ENCODE data around the gene TMOD4. TPM values are rescaled to one million over a fixed set of nuclear protein-coding genes. Genes with fewer than 3 reads are reported as not detected.
A peak's percentile ranks its signal among the peaks of the same experiment; 100 is the strongest.
"Not testable (repeated sequence)": the region's sequence is repeated elsewhere in the genome, so short reads cannot be mapped to it uniquely, and the experiment has no call there.

TMOD4 gene
- total RNA-seq, 2 experiments from 2014 or later = 1.5 to 1.9 TPM

DNA sequence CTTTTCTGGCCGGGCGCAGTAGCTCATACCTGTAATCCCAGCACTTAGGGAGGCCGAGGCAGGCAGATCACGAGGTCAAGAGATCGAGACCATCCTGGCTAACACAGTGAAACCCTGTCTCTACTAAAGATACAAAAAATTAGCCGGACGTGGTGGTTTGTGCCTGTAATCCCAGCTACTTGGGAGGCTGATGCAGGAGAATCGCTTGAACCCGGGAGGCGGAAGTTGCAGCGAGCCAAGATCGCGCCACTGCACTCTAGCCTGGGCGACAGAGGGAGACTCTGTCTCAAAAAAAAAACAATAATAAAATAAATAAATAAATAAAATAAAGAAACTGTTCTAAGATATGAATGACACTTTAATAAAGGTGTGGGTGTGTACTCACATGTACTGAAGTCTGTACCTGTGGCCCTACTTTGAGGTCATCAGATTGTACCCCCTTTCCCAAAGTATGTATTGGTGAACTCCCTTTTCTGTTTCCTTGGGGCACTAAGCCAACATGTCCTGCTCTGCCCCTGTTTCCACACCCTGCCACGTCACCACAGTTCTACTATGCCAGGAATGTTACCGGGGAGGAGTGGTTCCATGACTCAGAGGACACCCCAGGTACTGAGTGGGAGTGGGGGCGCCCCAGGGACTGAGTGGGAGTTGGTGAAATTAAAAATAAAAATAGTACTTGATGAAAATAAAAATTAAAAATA is 19.3 kb upstream of the TMOD4 start:
- Mint-ChIP-seq H3K4me1 (peaks cover 30% of the 10 kb centered on the region), H3K36me3 (ENCODE audit: low read depth) (peaks cover 18% of the 10 kb centered on the region)
- H3K4me3 Mint-ChIP-seq, DNase-seq, H3K27ac Mint-ChIP-seq, H3K9me3 Mint-ChIP-seq, H3K27me3 Mint-ChIP-seq: not testable (repeated sequence)
- ChIA-PET POLR2A (interaction anchor here (0.8 kb wide), 1 partner anchor 204 kb away, joined by 4 read pairs; the partner anchor contains the start of gene PSMB4), CTCF (interaction anchor here (0.8 to 2.5 kb wide), 5 partner anchors 57 to 180 kb away, joined by 3 to 9 read pairs (median 3); no protein-coding TSS in a partner anchor)

DNA sequence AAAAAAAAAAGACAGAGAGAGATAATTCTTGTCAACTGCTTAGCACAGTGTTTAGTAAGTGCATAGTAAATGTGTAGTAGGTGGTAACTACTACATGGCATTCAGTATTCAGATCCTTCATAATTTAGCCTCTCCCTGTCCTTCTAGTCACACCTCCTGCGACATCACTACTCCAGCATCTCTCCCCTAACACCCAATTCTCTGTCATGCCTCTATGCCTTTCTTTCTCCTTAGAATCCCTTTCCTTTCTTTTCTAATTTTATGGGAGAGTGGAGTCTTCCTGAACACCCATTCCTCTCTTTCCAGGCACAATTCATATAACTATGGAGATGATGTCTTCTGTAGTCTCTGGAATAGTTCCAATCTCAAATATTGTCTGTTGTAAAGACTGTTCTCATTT is 18.1 kb upstream of the TMOD4 start:
- POLR2A ChIA-PET = no interaction called here
- CTCF ChIA-PET = interaction anchor here (0.9 kb wide), 1 partner anchor 147 kb away, joined by 5 read pairs; no protein-coding TSS in a partner anchor
- no peak for DNase-seq
- H3K27me3 Mint-ChIP-seq = peaks cover 7% of the 10 kb centered on the region
- H3K9me3 Mint-ChIP-seq = no peaks in the 10 kb centered on the region
- no peak overlapping the region for H3K27ac Mint-ChIP-seq
- no peak overlapping the region for H3K4me3 Mint-ChIP-seq
- H3K36me3 Mint-ChIP-seq (ENCODE audit: low read depth) = peaks cover 10% of the 10 kb centered on the region
- peaks cover 35% of the 10 kb centered on the region for H3K4me1 Mint-ChIP-seq

DNA sequence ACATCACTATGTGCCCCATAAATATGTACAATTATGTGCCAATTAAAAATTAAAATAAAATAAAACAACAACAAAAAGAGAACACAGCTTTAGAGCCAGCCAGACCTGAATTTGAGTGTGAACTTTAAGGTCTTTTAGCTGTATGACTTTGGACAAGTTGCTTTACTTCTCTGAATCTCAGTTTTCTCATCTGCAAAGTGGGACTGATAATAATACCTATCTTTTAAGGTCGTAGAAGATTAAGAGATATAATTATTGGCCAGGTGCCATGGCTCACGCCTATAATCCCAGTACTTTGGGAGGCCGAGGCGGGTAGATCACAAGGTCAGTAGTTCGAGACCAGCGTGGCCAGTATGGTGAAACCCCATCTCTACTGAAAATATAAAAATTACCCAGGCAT is 17.5 kb upstream of the TMOD4 start:
- no peak overlapping the region for H3K4me3 Mint-ChIP-seq
- no peak for DNase-seq
- ChIA-PET POLR2A (no interaction called here), CTCF (interaction anchor here (0.7 kb wide), 1 partner anchor 223 kb away, joined by 3 read pairs; no protein-coding TSS in a partner anchor)
- H3K27ac Mint-ChIP-seq = no peak overlapping the region
- peaks cover 6% of the 10 kb centered on the region for H3K36me3 Mint-ChIP-seq (ENCODE audit: low read depth)
- H3K4me1 Mint-ChIP-seq = peaks cover 40% of the 10 kb centered on the region
- H3K9me3 Mint-ChIP-seq = no peaks in the 10 kb centered on the region
- H3K27me3 Mint-ChIP-seq = peaks cover 7% of the 10 kb centered on the region

DNA sequence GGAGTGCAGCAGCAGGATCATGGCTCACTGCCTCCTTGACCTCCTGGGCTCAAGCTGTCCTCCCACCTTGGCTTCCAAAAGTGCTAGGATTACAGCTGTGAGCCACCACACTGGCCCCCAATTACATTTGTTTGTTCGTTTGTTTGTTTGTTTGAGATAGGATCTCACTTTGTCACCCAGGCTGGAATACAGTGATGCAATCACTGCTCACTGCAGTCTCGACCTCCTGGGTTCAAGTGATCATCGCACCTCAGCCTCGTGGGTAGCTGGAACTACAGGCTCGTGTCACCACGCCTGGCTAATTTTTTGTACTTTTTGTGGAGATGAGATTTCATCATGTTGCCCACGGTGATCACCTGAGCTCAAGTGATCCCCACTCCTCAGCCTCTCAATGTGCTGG is 16.3 kb upstream of the TMOD4 start:
- peaks cover 4% of the 10 kb centered on the region for H3K36me3 Mint-ChIP-seq (ENCODE audit: low read depth)
- peaks cover 36% of the 10 kb centered on the region for H3K4me1 Mint-ChIP-seq
- ChIA-PET POLR2A (interaction anchor here (1.2 kb wide), 1 partner anchor 26 kb away, joined by 3 read pairs; the partner anchor contains the start of gene SCNM1), CTCF (interaction anchor here (0.8 kb wide), 1 partner anchor 35 kb away, joined by 4 read pairs; no protein-coding TSS in a partner anchor)
- DNase-seq = no peak
- no peak overlapping the region for H3K27ac Mint-ChIP-seq
- H3K9me3 Mint-ChIP-seq = no peaks in the 10 kb centered on the region
- peaks cover 7% of the 10 kb centered on the region for H3K27me3 Mint-ChIP-seq
- H3K4me3 Mint-ChIP-seq = no peak overlapping the region

DNA sequence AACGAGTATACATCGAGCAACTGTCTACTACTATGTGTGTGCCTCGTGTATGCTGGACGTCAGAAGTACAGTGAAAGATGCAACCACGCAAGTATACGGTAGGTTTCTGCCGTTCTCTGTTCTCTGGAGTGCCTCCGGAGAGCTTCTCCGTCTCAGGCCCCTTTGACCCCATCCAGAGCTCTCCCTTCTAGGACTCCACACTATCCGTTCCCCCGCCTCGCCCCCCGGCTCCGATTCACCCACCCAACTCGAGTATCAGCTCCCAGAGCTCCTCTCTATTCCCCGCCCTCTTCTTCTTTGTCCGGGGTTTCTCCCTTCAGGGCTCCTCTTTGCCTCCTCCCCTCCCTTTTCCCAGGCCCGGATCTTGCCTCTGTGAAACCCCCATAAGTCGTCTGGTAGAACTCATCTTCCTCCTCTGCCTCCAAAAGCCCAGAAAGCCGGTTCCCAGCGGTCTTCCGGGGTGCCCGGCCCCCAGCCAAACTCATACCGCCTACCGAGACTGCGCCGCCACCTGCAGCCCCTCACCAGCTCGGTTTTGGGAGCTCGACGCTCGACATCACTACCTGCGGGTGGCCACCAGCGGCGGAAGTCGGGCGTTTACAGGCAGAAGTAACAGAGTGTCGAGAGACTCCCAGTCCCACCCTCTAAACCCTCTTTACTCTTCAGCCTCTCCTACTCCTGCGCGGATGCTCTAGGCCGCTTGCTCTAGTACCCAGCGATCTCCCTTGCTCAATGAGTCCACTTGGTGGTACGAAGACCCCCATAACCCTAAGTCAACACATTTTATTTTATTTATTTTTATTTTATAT is 14.1 kb upstream of the TMOD4 start, which contains the start of gene VPS72:
Gene VPS72, minus strand, starts transcription at position 561 of the 809 bp plus-strand sequence. Its CDS starts 76 bp downstream, at position 485.
- ChIA-PET CTCF (interaction anchor here (0.6 to 2.2 kb wide), 10 partner anchors 9 to 851 kb away, joined by 3 to 9 read pairs (median 4); partner anchors contain the start of genes PIP5K1A, TMOD4 and TNFAIP8L2), POLR2A (interaction anchor here (0.6 to 3.6 kb wide), 33 partner anchors 9 to 827 kb away, joined by 3 to 37 read pairs (median 4); partner anchors contain the start of genes CDC42SE1, LYSMD1, MINDY1 and PI4KB)
- Mint-ChIP-seq H3K36me3 (ENCODE audit: low read depth) (peaks cover 16% of the 10 kb centered on the region), H3K4me3 (peak within 1 kb of the TSS; percentile 100), H3K4me1 (peaks cover 35% of the 10 kb centered on the region), H3K9me3 (no peaks in the 10 kb centered on the region), H3K27ac (peak within 1 kb of the TSS; percentile 95), H3K27me3 (peaks cover 3% of the 10 kb centered on the region)
- DNase-seq = peak; percentile 89

DNA sequence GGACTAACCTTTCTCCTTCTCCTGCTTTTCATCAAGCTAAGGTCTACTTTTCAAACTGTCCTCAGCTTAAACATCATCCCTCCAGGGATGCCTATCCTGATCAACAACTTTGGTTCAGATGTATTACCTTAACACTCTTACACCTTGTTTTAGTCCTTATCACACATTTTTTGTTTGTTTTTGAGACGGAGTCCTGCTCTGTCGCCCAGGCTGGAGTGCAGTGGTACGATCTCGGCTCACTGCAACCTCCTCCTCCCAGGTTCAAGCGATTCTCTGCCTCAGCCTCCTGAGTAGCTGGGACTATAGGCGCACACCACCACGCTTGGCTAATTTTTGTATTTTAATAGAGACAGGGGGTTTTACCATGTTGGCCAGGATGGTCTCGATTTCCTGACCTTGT is 12.9 kb upstream of the TMOD4 start:
- not testable (repeated sequence) for H3K9me3 Mint-ChIP-seq, DNase-seq, H3K27me3 Mint-ChIP-seq
- Mint-ChIP-seq H3K4me3 (peak overlapping the region; percentile 100), H3K4me1 (peaks cover 35% of the 10 kb centered on the region), H3K27ac (peak overlapping the region; percentile 2), H3K36me3 (ENCODE audit: low read depth) (peaks cover 25% of the 10 kb centered on the region)
- ChIA-PET CTCF (interaction anchor here (0.8 to 2.2 kb wide), 5 partner anchors 8 to 63 kb away, joined by 3 to 6 read pairs (median 4); partner anchors contain the start of gene PIP5K1A), POLR2A (interaction anchor here (0.8 to 3.6 kb wide), 6 partner anchors 10 to 79 kb away, joined by 3 to 37 read pairs (median 4); partner anchors contain the start of genes LYSMD1, SCNM1 and TNFAIP8L2)

DNA sequence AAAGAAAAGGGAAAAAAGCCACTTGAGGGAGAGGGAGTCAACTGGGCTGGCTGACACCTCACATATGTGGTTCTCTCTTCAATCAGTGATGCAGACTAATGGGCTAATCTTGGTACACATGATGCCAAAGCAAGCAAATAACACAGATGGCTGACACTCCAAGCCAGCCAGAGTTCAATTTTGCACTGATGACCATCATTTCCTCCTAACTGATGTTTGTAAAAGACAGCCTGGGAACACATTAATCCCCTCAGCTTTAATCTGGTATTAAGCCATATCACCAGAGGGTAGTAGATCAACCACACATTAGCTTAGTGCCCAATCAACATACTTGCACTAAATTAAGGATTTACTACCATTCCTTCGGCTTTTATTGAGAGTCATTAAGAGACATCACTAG is 11.4 kb upstream of the TMOD4 start:
- Mint-ChIP-seq H3K27me3 (no peaks in the 10 kb centered on the region), H3K4me3 (no peak overlapping the region), H3K9me3 (no peaks in the 10 kb centered on the region), H3K27ac (no peak overlapping the region), H3K36me3 (ENCODE audit: low read depth) (peaks cover 37% of the 10 kb centered on the region), H3K4me1 (peaks cover 35% of the 10 kb centered on the region)
- no peak for DNase-seq
- ChIA-PET CTCF (interaction anchor here (1.8 kb wide), 1 partner anchor 65 kb away, joined by 4 read pairs; no protein-coding TSS in a partner anchor), POLR2A (interaction anchor here (1.2 kb wide), 1 partner anchor 94 kb away, joined by 3 read pairs; no protein-coding TSS in a partner anchor)

DNA sequence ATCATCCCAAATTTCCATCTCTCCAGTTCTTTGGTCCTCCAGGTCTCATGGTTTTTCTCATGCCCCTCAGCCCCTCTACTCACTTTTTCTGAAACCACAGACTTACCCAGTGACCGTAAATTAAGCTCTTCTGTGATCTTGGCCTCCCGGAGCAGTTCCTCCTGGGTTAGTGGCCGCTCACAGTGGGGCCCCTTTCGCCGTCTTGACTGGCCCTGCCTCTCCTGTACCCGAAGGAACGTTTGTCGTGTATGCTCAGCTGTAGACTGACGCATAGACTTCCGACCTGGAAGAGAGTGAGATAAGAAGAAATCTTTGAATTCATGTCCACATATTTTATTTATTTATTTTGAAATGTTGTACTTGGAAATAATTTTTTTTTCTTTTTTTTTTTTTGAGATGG is 8.4 kb upstream of the TMOD4 start:
- Mint-ChIP-seq H3K27me3 (no peaks in the 10 kb centered on the region), H3K4me3 (no peak overlapping the region), H3K27ac (no peak overlapping the region), H3K4me1 (peaks cover 18% of the 10 kb centered on the region), H3K36me3 (ENCODE audit: low read depth) (peaks cover 49% of the 10 kb centered on the region), H3K9me3 (no peaks in the 10 kb centered on the region)
- POLR2A ChIA-PET = interaction anchor here (0.7 kb wide), 1 partner anchor 232 kb away, joined by 4 read pairs; no protein-coding TSS in a partner anchor
- no peak for DNase-seq
- CTCF ChIA-PET = no interaction called here

DNA sequence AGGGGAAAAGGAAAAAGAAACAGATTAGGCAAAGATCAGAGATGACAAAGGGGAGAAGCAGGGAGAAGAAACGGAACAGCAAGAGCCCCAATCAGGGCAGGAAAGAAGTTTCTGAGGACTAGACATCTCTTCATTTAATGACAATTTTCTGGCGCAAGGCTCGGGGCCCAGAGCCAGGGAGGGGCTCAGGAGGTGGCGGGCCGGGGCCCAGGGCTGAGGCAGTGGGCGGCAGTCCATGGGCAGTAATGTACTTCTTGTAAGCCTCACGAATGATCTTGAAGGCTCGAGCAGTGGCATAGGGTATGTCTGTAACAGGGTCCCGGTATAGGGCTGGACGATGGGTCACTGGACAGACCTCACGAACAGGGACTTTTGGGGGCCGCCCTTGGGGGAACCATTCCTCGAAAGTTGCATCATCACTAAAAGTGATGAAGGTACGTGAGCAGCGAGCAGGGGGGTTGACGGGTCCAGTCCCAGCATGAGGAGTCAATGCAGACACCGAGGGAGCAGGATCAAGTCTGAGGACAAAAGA is 799 bp upstream of the TMOD4 start:
- H3K36me3 Mint-ChIP-seq (ENCODE audit: low read depth) = peaks cover 61% of the 10 kb centered on the region
- no peak overlapping the region for H3K27ac Mint-ChIP-seq
- H3K9me3 Mint-ChIP-seq = no peaks in the 10 kb centered on the region
- no peak overlapping the region for H3K4me3 Mint-ChIP-seq
- no peaks in the 10 kb centered on the region for H3K4me1 Mint-ChIP-seq
- DNase-seq = no peak
- ChIA-PET CTCF (interaction anchor here (0.6 to 1.6 kb wide), 5 partner anchors 8 to 176 kb away, joined by 3 to 6 read pairs (median 4); partner anchors contain the start of gene VPS72), POLR2A (interaction anchor here (1.0 kb wide), 2 partner anchors 10 to 20 kb away, joined by 3 to 4 read pairs; partner anchors contain the start of genes SCNM1 and TNFAIP8L2)
- no peaks in the 10 kb centered on the region for H3K27me3 Mint-ChIP-seq

DNA sequence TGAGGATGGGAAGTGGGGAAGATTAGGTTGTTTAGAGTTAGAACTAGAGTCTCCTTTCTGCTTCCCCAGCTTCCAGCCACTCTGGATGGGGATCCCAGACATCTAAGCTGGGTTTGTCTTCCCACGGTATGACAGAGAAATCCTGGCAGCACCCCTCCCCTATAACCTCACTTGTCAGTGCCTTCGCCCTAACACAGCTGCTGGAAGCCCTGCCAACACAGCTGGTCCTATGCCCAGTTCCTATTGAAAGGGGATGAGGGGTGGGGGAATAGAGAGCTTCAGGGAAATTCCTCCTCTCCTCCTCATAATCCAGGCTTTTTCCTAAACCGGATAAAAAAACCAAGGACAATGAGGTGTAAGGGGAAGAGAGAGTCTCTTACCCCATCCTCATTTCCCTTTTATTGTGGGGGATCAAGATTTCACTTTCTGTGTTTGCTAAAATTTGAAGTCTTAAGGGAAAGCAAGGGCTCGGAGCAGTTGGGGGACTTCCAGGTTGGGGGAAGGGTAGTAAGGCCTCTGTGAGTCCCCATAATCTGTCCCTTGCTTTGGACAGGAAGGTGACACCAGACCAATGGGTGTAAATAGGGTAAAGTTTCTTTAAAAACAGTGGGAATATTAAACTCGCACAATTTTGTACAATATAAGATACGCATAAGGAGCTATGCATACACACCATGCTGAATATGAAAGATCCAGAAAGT is 590 bp downstream of the TMOD4 start:
- ChIA-PET POLR2A (interaction anchor here (1.0 kb wide), 2 partner anchors 9 to 19 kb away, joined by 3 to 4 read pairs; partner anchors contain the start of genes SCNM1 and TNFAIP8L2), CTCF (interaction anchor here (0.9 to 1.6 kb wide), 3 partner anchors 15 to 76 kb away, joined by 3 to 6 read pairs (median 3); partner anchors contain the start of gene VPS72)
- H3K9me3 Mint-ChIP-seq = no peaks in the 10 kb centered on the region
- H3K27ac Mint-ChIP-seq = no peak overlapping the region
- H3K36me3 Mint-ChIP-seq (ENCODE audit: low read depth) = peaks cover 62% of the 10 kb centered on the region
- DNase-seq = no peak
- no peak overlapping the region for H3K4me3 Mint-ChIP-seq
- H3K27me3 Mint-ChIP-seq = no peaks in the 10 kb centered on the region
- H3K4me1 Mint-ChIP-seq = no peaks in the 10 kb centered on the region

DNA sequence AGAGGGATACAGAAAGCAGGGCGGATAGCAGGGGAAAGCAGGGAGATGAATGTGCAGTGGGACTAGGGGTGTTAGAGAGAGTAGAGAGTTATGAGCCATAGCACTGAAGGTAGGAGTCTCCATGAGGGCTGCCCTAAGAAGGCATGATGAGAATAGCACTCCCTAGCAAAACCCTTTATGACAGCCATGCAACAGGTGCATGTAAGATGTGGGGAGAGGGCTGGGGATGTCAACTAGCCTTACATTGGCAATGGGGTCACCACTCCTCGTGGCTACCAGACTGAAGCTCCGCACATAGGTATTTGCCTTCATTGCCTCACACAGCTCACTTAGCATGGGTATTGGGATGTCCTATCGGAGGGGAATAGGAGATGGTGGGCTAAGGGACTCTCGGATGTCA is 4.6 kb downstream of the TMOD4 start:
- CTCF ChIA-PET = interaction anchor here (1.5 kb wide), 1 partner anchor 81 kb away, joined by 4 read pairs; no protein-coding TSS in a partner anchor
- peaks cover 58% of the 10 kb centered on the region for H3K36me3 Mint-ChIP-seq (ENCODE audit: low read depth)
- no peak overlapping the region for H3K4me3 Mint-ChIP-seq
- H3K9me3 Mint-ChIP-seq = no peaks in the 10 kb centered on the region
- POLR2A ChIA-PET = interaction anchor here (1.0 to 2.2 kb wide), 3 partner anchors 14 to 84 kb away, joined by 4 to 12 read pairs (median 8); partner anchors contain the start of genes PSMD4, TNFAIP8L2 and VPS72
- no peak for DNase-seq
- no peaks in the 10 kb centered on the region for H3K27me3 Mint-ChIP-seq
- no peak overlapping the region for H3K27ac Mint-ChIP-seq
- peaks cover 21% of the 10 kb centered on the region for H3K4me1 Mint-ChIP-seq

All from activated CD4-positive, alpha-beta memory T cell treated with anti-CD3 and anti-CD28 coated beads, Interleukin-2, amount 10 ng/mL, durations not matched to agents 7 days and 5 days (primary cell).